Measurements from ENCODE around the gene DNMBP.
"Not testable (repeated sequence)": the region's sequence is repeated elsewhere in the genome, so short reads cannot be mapped to it uniquely, and the experiment has no call there.

DNMBP gene

DNA sequence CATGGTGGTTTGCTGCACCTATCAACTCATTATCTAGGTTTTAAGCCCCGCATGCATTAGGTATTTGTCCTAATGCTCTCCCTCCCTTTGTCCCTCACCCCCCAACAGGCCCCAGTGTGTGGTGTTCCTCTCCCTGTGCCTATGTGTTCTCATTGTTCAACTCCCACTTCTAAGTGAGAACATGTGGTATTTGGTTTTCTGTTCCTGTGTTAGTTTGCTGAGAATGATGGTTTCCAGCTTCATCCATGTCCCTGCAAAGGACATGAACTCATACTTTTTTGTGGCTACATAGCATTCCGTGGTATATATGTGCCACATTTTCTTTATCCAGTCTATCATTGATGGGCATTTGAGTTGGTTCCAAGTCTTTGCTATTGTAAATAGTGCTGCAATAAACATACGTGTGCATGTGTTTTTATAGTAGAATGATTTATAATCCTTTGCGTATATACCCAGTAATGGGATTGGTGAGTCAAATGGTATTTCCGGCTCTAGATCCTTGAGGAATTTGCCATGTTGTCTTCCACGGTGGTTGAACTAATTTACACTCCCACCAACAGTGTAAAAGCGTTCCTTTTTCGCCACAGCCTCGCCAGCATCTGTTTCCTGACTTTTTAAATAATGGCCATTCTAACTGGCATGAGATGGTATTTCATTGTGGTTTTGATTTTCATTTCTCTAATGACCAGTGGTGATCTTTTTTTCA lies 146.1 kb downstream of the DNMBP start:
- not testable (repeated sequence) for DNase-seq

GRCh38 chr10:99860466-99860865 lies 149.3 kb downstream of the DNMBP start:
- no peak for DNase-seq

- DNase-seq, result no peak
Measured at GRCh38 chr10:99859585-99859984, 150.2 kb downstream of the DNMBP start.

DNA sequence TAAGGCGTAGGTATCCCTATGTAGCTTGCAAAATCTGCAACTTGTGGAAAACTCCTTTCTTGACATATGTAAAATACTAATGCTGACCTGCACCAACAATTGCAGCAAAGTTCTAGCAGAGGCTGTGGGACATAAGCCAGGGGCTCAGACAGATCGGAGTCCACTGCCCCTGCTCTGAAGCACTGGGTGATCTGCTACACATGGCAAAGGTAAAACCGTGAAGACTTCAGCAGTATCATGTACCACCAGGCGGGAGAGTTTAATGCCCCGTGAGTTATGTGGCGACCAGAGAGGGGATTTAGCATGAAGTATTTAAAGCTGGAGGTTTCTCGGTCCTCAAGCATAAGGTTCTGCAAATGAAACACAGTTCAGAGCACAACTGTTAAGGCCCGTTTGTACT lies 150.9 kb downstream of the DNMBP start:
- DNase-seq, result no peak

DNA sequence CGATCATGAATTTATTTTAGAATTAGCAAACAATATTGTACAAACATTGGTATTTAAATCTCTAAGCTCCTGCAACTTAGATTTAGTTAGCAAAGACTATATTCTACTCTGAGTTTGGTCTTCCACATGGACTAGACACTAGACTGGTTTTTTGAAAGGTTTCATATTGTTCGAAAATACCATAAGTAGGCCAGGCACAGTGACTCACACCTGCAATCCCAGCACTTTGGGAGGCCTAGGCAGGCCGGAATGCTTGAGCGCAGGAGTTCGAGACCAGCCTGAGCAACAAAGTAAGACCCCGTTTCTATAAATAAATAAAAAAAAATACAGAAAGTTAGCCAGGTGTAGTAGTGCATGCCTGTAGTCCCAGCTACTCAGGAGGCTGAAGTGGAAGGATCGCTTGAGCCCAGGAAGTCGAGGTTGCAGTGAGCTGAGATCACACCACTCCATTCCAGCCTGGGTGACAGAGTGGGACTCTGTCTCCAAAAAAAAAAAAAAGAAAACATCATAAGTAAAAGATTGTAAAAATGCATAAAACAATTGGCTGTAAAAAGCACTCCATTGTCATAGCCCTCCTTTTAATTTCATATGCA lies 154.2 kb downstream of the DNMBP start:
- no peak for DNase-seq

- peak in 8 of 58 donors; percentile 2 to 29 (median 7) for DNase-seq
Measured at GRCh38 chr10:99854860-99855259, 154.9 kb downstream of the DNMBP start.

DNA sequence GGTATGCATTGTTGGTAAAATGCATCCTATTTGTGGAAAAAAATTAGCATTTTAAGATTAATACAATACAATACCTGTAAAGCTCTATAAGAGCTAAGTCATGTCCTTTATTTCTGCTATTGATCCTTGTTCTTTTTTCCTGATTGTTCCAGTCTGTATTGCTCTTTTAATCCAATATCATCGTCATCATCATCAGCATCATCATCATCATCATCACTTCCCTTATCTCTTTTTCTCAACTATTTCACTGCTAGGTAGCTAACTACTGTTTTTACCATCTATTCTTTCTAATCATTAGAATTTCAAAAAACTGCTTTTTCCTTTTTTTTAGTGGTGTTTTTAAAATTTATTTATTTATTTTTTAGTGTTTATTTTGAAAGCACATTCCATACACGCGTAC lies 156.1 kb downstream of the DNMBP start:
- DNase-seq, result no peak

GRCh38 chr10:99852481-99853213 lies 157.1 kb downstream of the DNMBP start:
- no peak for DNase-seq

- DNase-seq, result no peak
Measured at GRCh38 chr10:99851825-99852224, 157.9 kb downstream of the DNMBP start.

GRCh38 chr10:99850767-99851340 lies 158.9 kb downstream of the DNMBP start:
- no peak for DNase-seq

- no peak for DNase-seq
Measured at GRCh38 chr10:99850021-99850766, 159.6 kb downstream of the DNMBP start.

- no peak for DNase-seq
Measured at GRCh38 chr10:99849536-99849935, 160.2 kb downstream of the DNMBP start.

GRCh38 chr10:99849057-99849456 lies 160.7 kb downstream of the DNMBP start:
- DNase-seq, result no peak

DNA sequence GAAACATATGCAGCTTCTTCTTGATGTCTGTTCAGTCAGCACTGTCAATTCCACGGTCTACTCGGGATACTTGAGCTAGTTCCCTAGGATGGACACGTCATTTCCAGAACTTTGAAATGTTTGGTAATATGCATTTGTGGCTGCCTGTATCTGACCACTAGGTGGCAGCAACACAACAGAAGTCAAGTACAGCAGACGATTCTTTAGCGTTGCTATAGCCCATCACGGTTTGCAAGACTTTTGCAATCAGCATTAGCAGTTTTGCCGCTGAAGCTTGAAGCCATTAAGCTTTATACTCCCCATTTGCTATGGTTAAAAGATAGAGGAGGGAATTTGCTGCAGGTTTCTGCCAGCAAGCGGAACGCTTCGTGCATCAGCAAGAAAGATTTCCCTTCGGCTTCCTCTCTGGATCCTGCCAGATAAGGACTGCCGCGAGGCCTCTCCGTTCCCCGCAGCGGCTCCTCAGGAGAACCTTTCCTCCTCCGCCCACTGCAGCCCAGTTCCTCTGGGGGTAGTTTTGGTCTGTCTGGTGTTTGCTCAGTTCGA lies 163.8 kb downstream of the DNMBP start:
- DNase-seq, result peak in 52 of 58 donors; percentile 8 to 84 (median 52)

GRCh38 chr10:99844433-99844955 lies 165.3 kb downstream of the DNMBP start:
- DNase-seq, result peak in 1 of 58 donors; percentile 2

GRCh38 chr10:99843310-99843709 lies 166.4 kb downstream of the DNMBP start:
- DNase-seq, result no peak

DNA sequence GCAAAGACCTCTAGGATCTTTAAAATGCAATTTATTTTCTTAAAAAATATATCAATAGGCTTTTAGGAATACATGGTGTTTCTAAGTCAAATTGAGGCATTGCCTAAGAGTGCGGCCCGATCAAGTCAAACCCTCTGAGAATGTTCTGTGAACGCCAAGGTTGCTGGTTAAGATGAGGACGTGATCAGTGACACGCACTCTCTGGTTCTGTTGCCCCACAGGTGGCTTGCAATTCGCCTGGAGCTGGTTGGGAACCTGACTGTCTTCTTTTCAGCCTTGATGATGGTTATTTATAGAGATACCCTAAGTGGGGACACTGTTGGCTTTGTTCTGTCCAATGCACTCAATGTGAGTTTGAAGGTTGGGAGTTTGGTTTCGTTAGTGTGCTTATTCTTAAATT lies 168.0 kb downstream of the DNMBP start:
- DNase-seq, result no peak

- DNase-seq, result not testable (repeated sequence)
Measured at GRCh38 chr10:99840859-99841258, 168.9 kb downstream of the DNMBP start.

DNA sequence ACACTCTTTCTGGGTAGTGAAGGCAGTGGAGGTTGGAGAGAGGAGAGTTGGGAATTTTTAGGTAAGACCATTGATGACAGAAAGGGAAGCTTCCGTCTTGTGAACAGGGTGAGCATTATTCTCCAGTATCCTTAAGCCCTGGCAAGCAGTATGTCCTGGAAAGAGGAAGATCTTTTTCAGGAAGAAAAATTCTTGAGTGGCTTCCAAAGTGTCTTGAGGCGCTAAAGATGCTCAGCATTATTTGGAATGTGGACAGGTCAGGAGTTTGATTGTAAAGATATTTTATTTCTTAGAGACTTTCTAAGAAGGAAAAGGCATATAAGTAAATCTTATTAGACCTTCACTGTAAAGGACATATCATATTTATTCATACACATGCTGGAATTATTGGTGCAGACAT lies 173.0 kb downstream of the DNMBP start:
- no peak for DNase-seq

- no peak for DNase-seq
Measured at GRCh38 chr10:99835947-99836346, 173.8 kb downstream of the DNMBP start.

- no peak for DNase-seq
Measured at GRCh38 chr10:99834410-99834809, 175.3 kb downstream of the DNMBP start.

Measured in anterior cingulate cortex (tissue), 58 donors.